Memory B cell (primary cell): ENCODE results near the gene TAS1R2.
"Not testable (repeated sequence)": the region's sequence is repeated elsewhere in the genome, so short reads cannot be mapped to it uniquely, and the experiment has no call there.

ENCODE experiments used
- ATAC-seq: fragments of 150-1000 bp; cut with Tn5 transposase; 2 replicates; pipeline ENCODE4 v1.10.0; 2021; ENCODE audit warnings: low read depth, mild to moderate bottlenecking, moderate library complexity
- DNase-seq, 2 donors: peaks; one replicate each; pipeline ENCODE4 v3.0.0; 2022; ENCODE audit warnings: low spot score in 2 of 2
- H3K27ac Mint-ChIP-seq: one replicate; pipeline ENCODE4 v1.8.0; 2022; ENCODE audit warnings: mild to moderate bottlenecking, moderate library complexity, mixed read lengths
- H3K27me3 Mint-ChIP-seq: one replicate; pipeline ENCODE4 v1.8.0; 2022; ENCODE audit warnings: mixed read lengths
- H3K36me3 Mint-ChIP-seq: one replicate; pipeline ENCODE4 v1.8.0; 2022; ENCODE audit warnings: mild to moderate bottlenecking, mixed read lengths
- H3K4me1 Mint-ChIP-seq: one replicate; pipeline ENCODE4 v1.8.0; 2022; ENCODE audit warnings: mixed read lengths
- H3K4me3 Mint-ChIP-seq: one replicate; pipeline ENCODE4 v1.8.0; 2022; ENCODE audit warnings: mild to moderate bottlenecking, moderate library complexity, mixed read lengths
- H3K9me3 Mint-ChIP-seq: one replicate; pipeline ENCODE4 v1.8.0; 2022; ENCODE audit warnings: mixed read lengths

Gene TAS1R2

DNA sequence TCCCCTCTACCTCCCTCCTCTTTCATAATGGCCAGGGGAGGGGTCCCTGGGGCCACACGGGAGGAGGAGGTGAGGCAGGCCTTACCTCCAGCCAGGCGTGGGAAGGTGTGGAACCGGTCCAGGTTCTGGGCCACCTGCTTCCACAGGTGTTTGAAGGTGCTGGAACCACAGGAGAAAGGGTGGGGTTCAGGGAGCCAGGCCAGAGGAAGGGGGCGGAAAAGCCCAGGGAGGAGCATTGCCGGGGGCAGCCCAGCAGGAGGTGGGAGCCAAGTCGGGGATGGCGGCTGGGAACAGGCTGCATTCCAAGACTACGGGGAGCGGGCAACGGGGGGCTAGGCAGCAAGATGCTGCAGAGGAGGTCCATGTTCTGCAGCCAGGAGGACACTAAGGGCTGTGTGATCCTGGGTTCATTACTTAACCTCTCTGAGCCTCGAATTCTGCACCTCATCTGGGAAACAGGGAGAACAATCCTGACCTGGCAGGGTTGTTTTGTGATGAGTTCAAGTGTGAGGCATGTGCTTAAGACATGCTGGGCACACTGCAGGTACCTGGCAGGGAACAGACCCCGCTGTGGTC is 19.8 kb upstream of the TAS1R2 start:
- H3K27me3 Mint-ChIP-seq = no peaks in the 10 kb centered on the region
- no peak overlapping the region for H3K4me3 Mint-ChIP-seq
- H3K4me1 Mint-ChIP-seq = no peaks in the 10 kb centered on the region
- ATAC-seq (no peak), DNase-seq (no peak)
- H3K9me3 Mint-ChIP-seq = no peaks in the 10 kb centered on the region
- H3K36me3 Mint-ChIP-seq = peaks cover 5% of the 10 kb centered on the region
- H3K27ac Mint-ChIP-seq = no peak overlapping the region

DNA sequence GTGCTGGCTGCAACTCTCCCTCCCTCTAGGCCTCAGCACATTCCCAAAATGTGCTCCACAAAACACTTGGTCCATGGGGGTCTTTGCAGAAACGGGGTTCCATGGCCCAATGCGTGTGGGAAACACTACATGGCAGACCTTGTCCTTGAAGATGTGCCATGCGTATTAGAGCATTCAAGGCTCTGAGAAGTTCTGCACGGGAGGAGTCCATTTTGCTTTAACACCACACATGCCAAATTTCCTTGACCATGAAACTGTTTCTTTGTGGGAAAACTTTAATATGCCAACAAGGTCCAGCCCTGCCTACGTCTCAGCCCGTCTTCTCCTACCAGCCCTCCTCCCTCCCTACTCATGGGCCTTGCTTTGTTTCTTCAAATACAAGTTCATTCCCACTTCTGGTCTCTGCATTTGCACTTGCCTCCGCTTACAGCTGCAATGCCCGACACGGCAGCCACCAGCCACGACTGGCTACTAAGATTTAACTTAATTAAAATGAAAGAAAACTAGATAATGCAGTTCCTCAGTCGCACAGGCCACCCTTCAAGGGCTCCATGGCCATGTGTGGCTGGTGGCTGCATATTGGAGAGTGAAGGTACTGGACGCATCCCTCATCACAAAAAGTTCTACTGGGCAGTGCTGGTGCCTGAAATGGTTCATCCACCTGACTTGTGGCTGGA is 19.2 kb upstream of the TAS1R2 start:
- no peak overlapping the region for H3K4me3 Mint-ChIP-seq
- ATAC-seq (no peak), DNase-seq (no peak)
- H3K36me3 Mint-ChIP-seq = peaks cover 5% of the 10 kb centered on the region
- H3K27me3 Mint-ChIP-seq = no peaks in the 10 kb centered on the region
- H3K9me3 Mint-ChIP-seq = no peaks in the 10 kb centered on the region
- H3K27ac Mint-ChIP-seq = no peak overlapping the region
- H3K4me1 Mint-ChIP-seq = no peaks in the 10 kb centered on the region

DNA sequence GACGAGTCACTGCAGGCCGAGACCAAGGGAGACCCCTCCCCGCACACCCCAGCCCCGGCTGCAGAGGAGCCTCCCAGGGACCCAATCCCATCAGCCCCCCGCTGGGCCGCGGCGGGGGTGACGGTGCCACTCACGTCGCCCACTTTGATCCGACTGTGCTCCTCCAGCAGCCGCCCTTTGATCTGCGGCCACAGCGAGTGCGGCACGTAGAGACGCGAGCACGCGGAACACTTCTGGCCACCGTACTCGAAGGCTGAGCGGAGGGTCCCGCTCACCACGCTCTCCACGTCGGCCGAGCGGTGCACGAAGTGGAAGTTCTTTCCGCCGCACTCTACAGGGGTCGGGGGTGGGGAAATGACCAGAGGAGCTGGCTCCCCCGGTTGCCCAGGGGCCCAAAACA is 17.8 kb upstream of the TAS1R2 start:
- no peaks in the 10 kb centered on the region for H3K4me1 Mint-ChIP-seq
- no peak overlapping the region for H3K4me3 Mint-ChIP-seq
- no peaks in the 10 kb centered on the region for H3K27me3 Mint-ChIP-seq
- no peaks in the 10 kb centered on the region for H3K9me3 Mint-ChIP-seq
- peaks cover 3% of the 10 kb centered on the region for H3K36me3 Mint-ChIP-seq
- DNase-seq (no peak), ATAC-seq (no peak)
- no peak overlapping the region for H3K27ac Mint-ChIP-seq

GRCh38 chr1:18876210-18876609 is 16.8 kb upstream of the TAS1R2 start:
- no peak for ATAC-seq
- Mint-ChIP-seq H3K27me3 (no peaks in the 10 kb centered on the region), H3K4me1 (no peaks in the 10 kb centered on the region), H3K36me3 (peaks cover 1% of the 10 kb centered on the region), H3K4me3 (no peak overlapping the region), H3K9me3 (no peaks in the 10 kb centered on the region), H3K27ac (no peak overlapping the region)
- DNase-seq = no peak

GRCh38 chr1:18875796-18876128 is 16.3 kb upstream of the TAS1R2 start:
- H3K27me3 Mint-ChIP-seq = no peaks in the 10 kb centered on the region
- no peaks in the 10 kb centered on the region for H3K9me3 Mint-ChIP-seq
- H3K4me1 Mint-ChIP-seq = no peaks in the 10 kb centered on the region
- no peak for DNase-seq
- no peak overlapping the region for H3K4me3 Mint-ChIP-seq
- ATAC-seq = no peak
- H3K27ac Mint-ChIP-seq = no peak overlapping the region
- no peaks in the 10 kb centered on the region for H3K36me3 Mint-ChIP-seq

DNA sequence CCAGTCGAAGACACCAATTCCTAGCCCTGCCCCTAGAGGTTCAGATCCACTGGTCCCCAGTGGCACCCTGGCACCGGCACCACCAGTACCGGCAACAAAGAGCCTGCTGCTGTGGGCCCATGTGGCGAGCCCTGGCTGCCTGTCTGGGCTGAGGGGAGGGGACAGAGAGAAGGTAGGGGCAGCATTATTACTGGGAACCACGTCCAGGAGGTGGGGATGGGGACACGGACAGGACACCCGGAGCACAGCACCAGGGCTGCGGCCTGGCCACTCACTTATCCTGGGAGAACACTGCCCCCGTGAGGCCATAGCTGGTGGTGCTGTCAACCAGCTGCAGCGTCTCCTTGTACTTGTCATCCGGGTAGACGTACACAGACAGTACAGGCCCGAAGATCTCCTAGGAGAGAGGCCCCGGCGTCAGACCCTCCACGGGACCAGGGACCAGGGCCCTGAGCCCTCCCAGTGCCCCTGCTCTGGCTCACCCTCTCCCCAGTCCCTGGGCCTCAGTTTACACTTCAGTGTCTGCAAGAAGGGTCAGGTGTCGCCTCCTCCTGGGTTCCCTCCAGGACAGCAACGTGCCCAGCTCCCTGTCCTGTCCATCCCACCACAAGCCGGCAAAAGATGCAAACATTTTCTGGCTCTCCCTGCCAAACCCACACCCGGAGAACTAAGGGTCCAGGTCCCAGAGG is 15.8 kb upstream of the TAS1R2 start:
- H3K27me3 Mint-ChIP-seq = no peaks in the 10 kb centered on the region
- no peaks in the 10 kb centered on the region for H3K4me1 Mint-ChIP-seq

GRCh38 chr1:18874600-18874999 is 15.1 kb upstream of the TAS1R2 start:
- ATAC-seq = no peak
- no peak overlapping the region for H3K27ac Mint-ChIP-seq
- no peaks in the 10 kb centered on the region for H3K36me3 Mint-ChIP-seq
- H3K4me3 Mint-ChIP-seq = no peak overlapping the region
- peaks cover 2% of the 10 kb centered on the region for H3K4me1 Mint-ChIP-seq
- no peaks in the 10 kb centered on the region for H3K9me3 Mint-ChIP-seq
- peaks cover 3% of the 10 kb centered on the region for H3K27me3 Mint-ChIP-seq
- no peak for DNase-seq

More for the DNA sequence above, 15.8 kb upstream of the TAS1R2 start:
- H3K4me3 Mint-ChIP-seq = no peak overlapping the region
- ATAC-seq (peak; percentile 39), DNase-seq (peak; percentile 45 to 65)
- H3K27ac Mint-ChIP-seq = no peak overlapping the region
- no peaks in the 10 kb centered on the region for H3K9me3 Mint-ChIP-seq
- no peaks in the 10 kb centered on the region for H3K36me3 Mint-ChIP-seq

GRCh38 chr1:18874036-18874435 is 14.6 kb upstream of the TAS1R2 start:
- Mint-ChIP-seq H3K4me1 (peaks cover 6% of the 10 kb centered on the region), H3K27me3 (peaks cover 3% of the 10 kb centered on the region)

GRCh38 chr1:18872071-18872611 is 12.7 kb upstream of the TAS1R2 start:
- no peaks in the 10 kb centered on the region for H3K36me3 Mint-ChIP-seq
- H3K27ac Mint-ChIP-seq = no peak overlapping the region
- H3K27me3 Mint-ChIP-seq = peaks cover 5% of the 10 kb centered on the region
- ATAC-seq (no peak), DNase-seq (no peak)
- no peak overlapping the region for H3K4me3 Mint-ChIP-seq
- peaks cover 10% of the 10 kb centered on the region for H3K4me1 Mint-ChIP-seq
- H3K9me3 Mint-ChIP-seq = no peaks in the 10 kb centered on the region

More at GRCh38 chr1:18874036-18874435, 14.6 kb upstream of the TAS1R2 start:
- H3K9me3 Mint-ChIP-seq = no peaks in the 10 kb centered on the region
- no peak overlapping the region for H3K27ac Mint-ChIP-seq
- ATAC-seq = no peak
- no peak overlapping the region for H3K4me3 Mint-ChIP-seq
- no peaks in the 10 kb centered on the region for H3K36me3 Mint-ChIP-seq
- no peak for DNase-seq

DNA sequence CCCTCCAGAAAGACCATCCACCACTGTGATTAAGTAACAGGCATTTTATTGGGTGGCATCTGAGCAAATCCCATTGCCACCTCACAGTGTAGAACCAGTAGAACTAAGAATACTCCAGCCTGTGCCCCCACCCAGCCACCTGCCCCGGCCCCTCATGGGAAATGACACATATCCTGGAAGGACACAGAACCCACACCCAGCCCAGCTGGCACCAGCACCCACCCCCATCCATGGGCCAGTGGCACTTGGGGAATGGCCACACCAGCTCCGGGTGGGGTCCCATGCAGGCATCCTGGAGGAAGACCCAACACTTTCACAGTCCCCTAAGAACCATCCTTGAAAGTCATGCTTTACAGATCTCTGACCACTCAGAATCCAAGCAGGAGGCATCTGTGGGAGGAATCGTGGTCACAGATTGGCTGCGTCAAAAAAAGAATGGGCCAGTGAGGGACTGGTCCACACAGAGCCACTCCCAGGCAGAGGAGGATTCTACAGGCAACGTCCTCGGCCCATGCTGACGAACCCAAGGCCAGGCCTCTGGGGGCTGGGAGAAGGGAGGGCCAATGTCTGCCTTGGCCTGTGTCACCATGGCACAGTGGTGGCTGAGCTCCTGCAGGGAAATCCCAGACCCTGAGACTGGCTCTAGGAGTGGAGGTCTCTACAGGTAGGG is 12.1 kb upstream of the TAS1R2 start:
- H3K4me3 Mint-ChIP-seq = no peak overlapping the region
- no peaks in the 10 kb centered on the region for H3K9me3 Mint-ChIP-seq
- peaks cover 10% of the 10 kb centered on the region for H3K4me1 Mint-ChIP-seq
- ATAC-seq (no peak), DNase-seq (no peak)
- H3K27me3 Mint-ChIP-seq = peaks cover 9% of the 10 kb centered on the region
- H3K36me3 Mint-ChIP-seq = no peaks in the 10 kb centered on the region
- no peak overlapping the region for H3K27ac Mint-ChIP-seq

DNA sequence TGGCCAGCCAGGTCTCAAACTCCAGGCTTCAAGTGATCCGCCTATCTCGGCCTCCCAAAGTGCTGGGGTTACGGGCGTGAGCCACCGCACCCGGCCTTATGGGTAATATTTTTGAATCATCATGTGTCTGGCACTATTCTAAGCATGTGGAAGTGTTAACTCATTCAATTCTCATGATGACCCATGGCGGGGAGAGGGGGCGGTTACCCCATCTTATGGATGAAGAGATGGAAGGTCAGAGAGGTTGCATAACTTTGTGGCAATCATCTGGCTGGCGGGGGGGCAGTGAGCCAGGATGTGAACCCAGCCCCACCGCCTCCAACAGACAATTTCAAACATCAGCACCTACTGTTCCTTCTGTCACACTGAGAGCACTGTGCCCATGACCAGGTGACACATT is 11.5 kb upstream of the TAS1R2 start:
- DNase-seq = no peak
- no peaks in the 10 kb centered on the region for H3K36me3 Mint-ChIP-seq
- no peak overlapping the region for H3K27ac Mint-ChIP-seq
- H3K4me3 Mint-ChIP-seq = no peak overlapping the region
- H3K4me1 Mint-ChIP-seq = peaks cover 10% of the 10 kb centered on the region
- H3K9me3 Mint-ChIP-seq = no peaks in the 10 kb centered on the region
- ATAC-seq = no peak
- peaks cover 9% of the 10 kb centered on the region for H3K27me3 Mint-ChIP-seq

- not testable (repeated sequence) for H3K4me1 Mint-ChIP-seq, H3K9me3 Mint-ChIP-seq, H3K27ac Mint-ChIP-seq, H3K36me3 Mint-ChIP-seq, DNase-seq, H3K4me3 Mint-ChIP-seq, ATAC-seq
- peaks cover 11% of the 10 kb centered on the region for H3K27me3 Mint-ChIP-seq
Observed at GRCh38 chr1:18870595-18870865, 11.1 kb upstream of the TAS1R2 start.

DNA sequence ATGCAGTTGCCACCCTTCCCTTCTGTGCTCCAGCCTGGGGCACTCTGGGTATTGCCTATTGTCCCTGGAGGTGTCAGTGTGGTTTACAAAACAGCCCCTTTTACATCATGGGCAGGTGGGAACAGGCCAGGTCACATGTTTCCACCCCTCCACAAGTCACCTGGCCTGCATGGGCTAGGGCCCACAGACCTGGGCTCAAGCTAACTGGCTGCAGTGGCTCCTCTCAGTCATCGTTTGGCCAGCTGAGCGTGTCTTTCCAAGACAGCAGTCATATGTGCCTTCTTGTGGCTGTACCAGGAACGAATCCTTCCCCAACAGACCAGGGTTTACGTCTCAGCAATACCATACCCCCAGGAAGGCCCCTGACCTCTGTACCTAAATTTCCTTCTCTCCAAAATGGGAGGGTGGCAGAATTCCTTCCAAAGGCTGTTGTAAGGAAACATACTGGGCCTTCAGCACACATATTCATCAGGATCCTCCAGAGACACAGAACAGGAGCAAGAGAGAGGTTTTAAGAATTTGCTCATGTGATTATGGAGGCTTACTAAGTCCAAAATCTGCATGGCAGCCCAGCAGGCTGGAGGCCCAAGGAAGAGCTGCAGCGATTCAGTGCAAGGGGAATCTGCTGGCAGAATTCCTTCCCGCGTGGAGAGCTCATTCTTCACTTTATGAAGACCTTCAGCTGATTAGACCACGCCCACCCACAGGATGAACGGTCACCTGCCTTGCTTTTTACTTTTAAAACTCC is 10.6 kb upstream of the TAS1R2 start:
- Mint-ChIP-seq H3K4me3 (no peak overlapping the region), H3K27me3 (peaks cover 15% of the 10 kb centered on the region), H3K9me3 (no peaks in the 10 kb centered on the region), H3K4me1 (peaks cover 10% of the 10 kb centered on the region), H3K27ac (no peak overlapping the region), H3K36me3 (no peaks in the 10 kb centered on the region)
- DNase-seq (no peak), ATAC-seq (no peak)
